Mammary epithelial cell (primary cell): ENCODE data around the gene HIVEP1.

Experiments used
- EZH2 ChIP-seq: IDR thresholded peaks from 2 replicates; pipeline ENCODE4 v1.6.1; 2012; ENCODE audit warnings: low read length, inconsistent platforms, borderline replicate concordance
- TF ChIP-seq, protein P1 (sequence below), 2 donors: IDR thresholded peaks in 1 of 2; conservative IDR thresholded peaks in 1 of 2; 2 replicates each; pipeline ENCODE4 v1.5.1; 2011 to 2012; ENCODE audit warnings: inconsistent platforms in 2 of 2, low read length in 2 of 2, mild to moderate bottlenecking in 2 of 2, control low read depth in 1 of 2, low read depth in 1 of 2; ENCODE audit not compliant: insufficient read depth in 1 of 2; ENCODE audit errors: extremely low read depth in 1 of 2

DNA sequence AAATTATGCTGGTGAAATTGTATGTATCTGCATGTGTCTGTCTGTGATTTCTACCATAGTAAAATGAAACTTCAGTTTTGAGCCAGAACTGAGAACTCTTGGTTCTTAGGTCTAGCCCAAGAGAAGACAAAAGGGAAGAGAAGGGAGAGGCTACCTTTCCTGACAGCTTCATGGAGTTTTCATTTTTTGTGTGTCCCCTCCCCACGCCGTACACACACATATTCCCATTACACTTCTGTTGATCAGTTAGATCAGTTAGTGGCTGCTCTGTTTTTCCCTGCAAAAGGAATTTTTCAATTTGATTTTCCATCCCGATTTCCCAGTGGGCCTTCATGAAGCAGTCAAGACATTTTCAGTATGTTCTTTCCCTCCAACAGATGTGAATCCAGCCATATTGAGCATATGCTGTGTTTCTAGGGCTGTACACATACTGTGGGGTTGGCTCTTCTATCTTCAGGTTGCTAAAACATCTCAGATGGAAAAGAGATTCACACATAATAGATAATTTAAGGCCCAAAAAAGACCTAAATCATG, 52.5 kb downstream of the HIVEP1 start:
- TF ChIP-seq, protein P1, sequence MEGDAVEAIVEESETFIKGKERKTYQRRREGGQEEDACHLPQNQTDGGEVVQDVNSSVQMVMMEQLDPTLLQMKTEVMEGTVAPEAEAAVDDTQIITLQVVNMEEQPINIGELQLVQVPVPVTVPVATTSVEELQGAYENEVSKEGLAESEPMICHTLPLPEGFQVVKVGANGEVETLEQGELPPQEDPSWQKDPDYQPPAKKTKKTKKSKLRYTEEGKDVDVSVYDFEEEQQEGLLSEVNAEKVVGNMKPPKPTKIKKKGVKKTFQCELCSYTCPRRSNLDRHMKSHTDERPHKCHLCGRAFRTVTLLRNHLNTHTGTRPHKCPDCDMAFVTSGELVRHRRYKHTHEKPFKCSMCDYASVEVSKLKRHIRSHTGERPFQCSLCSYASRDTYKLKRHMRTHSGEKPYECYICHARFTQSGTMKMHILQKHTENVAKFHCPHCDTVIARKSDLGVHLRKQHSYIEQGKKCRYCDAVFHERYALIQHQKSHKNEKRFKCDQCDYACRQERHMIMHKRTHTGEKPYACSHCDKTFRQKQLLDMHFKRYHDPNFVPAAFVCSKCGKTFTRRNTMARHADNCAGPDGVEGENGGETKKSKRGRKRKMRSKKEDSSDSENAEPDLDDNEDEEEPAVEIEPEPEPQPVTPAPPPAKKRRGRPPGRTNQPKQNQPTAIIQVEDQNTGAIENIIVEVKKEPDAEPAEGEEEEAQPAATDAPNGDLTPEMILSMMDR (conservative IDR thresholded peaks at IDR 0.05 in 1 of 2, IDR thresholded peaks at IDR 0.05 in 1 of 2; ENCODE audit: extremely low read depth in 1 of 2, insufficient read depth in 1 of 2, low read depth in 1 of 2, low read length in 2 of 2): no peak
- TF ChIP-seq EZH2: no peak
